Smooth muscle cell of the brain vasculature (primary cell): ENCODE results near the gene PLCG2.

ENCODE experiments used
- DNase-seq: peaks from one replicate; pipeline ENCODE4 v3.0.0-alpha.2; 2012; ENCODE audit warnings: low read depth, low spot score

The PLCG2 gene

DNA sequence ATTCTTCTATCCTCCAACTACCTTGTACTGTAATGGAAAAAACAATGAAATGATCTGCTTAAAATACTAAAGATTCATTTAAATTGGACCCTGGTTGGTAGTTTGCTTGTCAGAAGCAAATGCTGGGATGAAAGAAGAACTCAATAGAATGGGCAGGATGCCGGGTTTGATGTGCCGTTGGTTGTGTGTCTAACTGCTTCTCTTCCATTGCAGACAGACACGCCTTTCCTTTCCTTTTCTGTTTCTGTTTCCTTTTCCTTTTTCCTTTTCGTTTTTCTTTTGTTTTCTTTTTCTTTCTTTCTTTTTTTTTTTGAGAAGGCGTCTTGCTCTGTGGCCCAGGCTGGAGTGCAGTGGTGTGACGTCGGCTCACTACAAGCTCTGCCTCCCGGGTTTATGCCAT is 64.6 kb downstream of the PLCG2 start:
- no peak for DNase-seq

DNA sequence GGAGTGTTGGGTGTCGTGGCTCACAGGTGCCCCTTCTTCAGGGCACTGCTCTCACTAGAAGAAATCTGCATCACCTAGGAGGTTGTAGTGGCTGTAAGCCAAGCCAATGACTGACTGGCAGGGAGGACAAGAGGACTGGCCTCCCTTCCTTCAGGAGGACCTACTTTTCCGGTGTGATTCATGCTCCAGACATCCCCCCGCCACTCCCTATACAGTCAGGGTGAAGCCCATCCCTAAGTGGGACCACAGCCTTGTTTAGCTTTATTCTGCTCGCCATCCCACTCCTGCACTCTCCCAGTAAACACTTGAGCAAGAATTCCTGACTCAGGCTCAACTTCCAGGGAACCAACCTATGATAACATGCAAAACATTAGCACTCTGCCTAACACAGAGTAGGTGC is 67.0 kb downstream of the PLCG2 start:
- DNase-seq = no peak

- no peak for DNase-seq
These were observed 69.3 kb downstream of the PLCG2 start for GRCh38 chr16:81848306-81848853.

DNA sequence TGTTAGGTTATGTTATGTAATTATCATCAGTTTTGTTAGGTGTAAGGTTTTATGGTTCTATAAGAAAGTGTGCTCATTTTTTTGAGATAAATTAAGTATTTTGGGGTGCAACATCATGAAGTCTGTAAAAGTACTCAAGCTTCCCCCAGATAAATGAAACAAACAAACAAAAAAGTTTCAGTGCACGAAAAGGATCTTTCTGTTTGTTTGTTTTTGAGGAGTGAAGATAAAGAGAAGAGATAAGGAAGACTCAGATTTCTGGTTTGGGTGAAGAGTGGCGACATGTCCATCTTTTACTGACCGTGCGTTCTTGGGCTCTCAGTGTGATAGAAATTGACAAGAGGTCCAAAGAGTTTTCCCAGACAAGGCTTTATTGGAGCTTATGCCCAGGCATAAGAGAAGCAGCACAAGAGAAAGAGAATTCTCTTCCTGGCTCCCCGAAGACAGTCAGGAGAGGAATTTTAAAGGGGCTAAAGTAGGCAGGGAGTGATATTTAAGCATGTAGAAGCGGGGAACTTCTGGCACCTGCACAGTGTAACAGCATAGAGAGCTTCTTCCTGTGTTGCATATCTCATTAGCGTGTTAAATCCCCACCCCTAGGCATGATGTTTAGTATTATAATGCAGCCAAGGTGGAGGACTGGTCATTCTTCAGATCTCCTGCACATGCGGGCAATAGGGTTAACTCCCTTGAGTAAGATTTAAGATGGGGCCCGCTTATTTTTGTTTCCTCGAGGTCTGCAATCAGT is 71.3 kb downstream of the PLCG2 start:
- DNase-seq = no peak

DNA sequence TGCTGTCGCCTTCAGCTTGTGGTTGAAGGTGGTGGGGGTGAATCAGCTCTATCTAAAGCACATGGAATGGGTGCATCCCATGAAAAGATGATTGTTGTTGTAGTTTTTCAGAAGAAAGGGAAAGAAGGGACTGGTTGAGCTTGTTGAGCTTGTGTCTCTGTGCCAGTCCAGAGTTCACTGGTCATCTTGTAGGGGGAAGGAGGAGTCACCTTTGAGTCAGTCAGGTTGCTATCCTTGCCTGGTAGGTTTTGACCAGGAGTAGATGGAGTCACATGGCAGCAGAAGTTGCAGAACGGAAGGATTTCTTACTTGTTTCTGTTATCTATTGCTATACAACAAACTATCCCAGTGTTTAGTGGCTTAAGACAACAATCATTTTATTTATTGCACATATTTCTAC is 73.3 kb downstream of the PLCG2 start:
- DNase-seq = no peak

DNA sequence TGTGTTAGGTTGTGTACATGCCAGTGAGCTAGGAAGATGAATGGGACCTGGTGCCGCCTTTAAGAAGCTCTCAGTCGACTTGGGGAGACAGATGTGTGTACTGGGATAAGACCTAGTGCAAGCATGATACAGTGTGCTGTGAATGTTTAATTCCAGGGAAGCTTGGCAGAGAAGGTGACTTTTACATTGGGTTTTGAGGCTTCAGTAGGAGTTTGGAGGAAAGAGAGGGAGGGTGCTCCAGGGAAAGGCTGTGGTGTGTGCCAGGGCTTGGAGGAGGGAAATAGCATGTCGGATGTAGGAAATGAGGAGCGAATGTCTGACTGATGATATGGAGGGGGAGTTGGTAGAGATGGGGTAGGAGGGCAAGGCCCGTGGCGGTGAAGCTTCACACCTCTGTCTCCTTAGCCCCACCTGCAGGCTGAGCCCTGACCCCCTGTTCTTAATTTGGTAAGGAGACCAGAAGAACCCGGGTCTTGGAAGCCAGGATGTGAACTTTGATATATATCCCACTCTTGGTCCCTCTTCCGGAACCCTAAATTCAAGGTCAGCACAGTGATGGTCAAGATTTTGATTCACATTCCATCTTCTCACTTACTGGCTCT is 76.6 kb downstream of the PLCG2 start:
- no peak for DNase-seq

DNA sequence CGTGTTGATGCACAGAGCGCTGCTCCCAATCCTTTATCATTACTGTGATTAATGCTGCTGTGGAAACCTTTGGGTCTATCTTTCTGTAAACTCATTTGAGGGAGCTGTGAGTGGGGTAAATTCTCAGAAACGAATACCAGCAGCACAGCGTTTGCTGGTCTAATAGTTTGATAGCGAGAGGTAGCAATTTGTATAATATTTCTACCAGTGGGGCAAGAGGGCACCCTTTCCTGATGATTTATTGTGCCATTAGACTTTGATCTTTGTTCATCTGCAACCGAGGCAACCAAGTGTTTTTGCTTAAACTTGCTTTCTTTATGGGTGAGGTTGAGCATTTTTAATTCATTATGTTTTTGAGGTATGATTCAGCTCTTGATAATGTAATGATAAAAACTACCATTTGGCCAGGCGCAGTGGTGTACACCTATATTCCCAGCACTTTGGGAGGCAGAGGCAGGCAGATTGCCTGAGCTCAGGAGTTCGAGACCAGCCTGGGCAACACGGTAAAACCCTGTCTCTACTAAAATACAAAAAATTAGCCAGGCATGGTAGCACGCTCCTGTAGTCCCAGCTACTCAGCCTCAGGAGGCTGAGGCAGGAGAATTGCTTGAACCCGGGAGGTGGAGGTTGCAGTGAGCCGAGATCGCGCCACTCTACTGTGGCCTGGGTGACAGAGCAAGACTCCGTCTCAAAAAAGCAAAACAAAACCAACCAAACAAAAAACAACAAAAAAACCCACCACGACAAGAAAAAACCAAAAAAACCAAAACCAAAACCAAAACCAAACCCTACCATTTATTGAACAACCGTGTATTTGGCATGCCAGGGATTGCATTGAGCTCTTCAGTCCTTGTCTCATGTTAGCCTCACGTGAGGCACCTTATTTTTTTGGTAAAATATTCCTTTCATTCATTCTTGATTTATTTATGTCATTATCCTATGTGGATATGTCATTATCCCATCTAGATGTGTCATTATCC is 81.5 kb downstream of the PLCG2 start:
- DNase-seq = no peak

DNA sequence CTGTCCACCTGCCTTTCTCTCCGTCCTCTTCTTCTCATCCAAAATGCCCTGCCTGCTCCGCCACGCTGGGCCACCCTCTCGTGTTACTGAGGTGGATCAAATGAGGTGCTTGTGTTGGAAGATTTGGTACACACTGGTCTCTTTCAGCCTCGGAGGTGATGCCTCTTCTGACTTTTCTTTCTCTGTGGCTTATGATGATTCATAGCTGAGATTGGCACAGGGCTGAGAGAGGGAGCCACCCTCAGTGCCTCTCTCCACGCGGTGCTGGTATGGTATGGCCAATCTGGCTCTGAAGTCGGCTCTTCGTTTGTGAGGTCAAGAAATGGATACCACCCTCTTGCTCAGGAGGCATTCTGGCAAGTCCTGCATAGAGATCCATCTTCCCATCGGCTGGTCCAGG is 82.4 kb downstream of the PLCG2 start:
- DNase-seq = no peak

DNA sequence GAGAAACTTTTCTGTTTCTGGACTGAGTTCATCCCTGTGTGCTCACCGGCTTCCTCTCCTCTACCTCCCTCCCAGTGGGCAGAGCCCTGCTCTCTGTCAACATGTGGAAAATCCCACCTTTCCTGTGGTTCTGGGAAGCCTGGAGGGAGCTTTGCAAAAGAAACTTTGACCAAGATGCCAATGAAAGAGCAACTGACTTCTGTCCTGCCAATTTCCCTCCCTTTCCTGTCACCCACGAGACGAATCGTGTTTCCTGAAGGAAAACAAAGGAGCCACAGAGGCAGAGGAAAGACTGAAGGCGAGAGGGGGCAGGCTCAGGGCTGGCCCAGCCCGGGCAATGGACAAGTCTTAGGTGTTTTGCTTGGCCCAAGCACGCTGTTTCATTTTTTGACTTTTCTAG is 82.8 kb downstream of the PLCG2 start:
- no peak for DNase-seq

DNA sequence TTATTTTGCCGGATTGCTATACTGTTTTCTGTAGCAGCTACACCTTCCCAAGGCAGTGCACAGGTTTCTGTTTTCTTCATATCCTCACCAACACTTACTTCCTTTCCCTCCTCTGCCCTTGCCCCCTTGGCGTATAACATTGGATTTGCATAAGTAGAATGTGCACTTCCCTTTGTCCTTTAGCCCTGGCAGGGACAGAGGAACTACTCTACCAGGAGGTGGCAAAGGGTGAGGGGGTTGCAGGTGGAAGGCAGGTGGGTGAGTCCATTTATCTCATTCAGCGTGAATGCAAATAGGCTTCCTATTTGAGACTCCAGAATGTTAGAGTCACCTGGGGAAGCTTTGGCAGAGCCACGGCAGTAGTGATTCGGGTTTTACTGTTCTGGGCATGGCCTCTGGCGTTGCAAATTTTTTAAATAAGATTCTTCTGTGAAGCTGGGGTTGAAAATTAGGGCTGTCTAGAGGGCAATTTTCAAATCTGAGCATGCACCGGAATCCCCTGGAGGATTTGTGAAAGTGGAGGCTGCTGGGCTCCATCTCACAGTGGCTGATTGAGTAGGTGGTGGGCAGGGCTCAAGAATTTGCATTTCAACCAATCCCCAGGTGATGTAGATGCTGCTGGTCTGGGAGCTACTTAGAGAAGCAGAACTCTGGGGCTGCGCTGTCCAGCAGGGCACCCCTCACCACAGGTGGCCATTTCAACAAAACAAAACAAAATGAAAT is 84.7 kb downstream of the PLCG2 start:
- DNase-seq = no peak

DNA sequence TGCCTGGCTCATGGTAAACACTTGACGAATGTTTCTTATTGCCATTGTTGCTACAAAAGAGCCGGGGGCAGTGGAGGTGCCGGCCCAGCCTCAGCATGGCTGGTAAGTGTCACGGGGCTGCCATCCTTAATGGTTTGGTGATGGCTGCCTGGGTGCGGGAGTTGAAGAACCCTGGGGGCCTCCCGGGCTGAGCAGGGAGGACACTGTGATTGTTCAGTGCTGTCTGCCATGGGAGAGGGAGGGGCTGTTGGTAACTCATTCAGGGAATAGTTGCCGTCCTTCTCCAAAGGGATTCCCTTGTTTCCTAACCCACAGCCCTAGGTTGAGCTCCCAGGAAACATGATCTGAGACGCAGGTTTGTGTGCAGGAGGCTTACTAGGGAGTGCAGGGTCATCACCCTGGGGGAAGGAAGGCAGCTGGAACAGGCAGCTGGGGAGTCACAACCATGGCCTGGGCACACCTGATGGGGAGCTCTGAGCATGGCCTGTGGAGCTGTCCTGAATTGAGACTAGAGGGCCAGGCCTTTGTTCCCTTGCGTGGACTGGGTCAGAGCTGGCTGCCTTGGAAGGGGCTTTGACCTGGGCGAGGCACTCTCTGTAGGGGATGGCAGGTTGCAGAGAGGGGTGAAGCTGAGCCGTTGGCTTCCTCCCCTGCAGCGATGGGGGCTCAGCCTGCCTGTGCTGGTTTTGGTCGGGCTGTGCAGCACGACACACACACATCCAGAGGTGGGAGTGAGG is 85.7 kb downstream of the PLCG2 start:
- no peak for DNase-seq

DNA sequence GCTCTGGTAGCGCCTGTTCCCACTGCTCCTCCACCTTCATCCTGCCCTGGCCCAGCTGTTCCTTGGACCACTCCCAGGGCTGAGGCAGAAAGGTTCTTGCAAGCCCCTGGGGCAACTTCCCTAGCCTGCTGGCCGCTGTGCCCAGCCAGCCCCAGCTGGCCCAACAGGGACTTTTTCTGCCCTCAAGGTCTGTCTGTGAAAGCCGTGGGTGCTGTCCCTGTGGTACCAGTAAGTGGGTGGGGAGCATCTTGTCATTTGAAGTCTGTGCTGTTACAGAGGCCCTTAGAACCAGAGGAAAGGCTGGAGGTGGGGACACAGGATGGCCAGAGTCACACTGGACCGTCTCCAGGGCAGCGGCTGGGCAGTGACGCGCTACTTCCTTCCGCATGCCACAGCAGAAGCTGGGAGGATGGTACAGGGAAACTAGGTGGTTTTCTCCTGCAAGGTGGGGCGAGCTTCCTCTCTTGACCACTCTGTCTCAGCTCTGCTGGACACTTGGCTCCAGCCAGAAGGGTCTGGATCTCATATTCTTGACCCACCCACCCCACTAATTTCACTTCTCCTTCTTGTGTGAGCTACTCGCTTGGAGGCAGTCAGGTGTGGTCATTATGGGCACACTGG is 87.8 kb downstream of the PLCG2 start:
- no peak for DNase-seq

- DNase-seq = no peak
These were observed 89.1 kb downstream of the PLCG2 start for GRCh38 chr16:81868057-81868748.

DNA sequence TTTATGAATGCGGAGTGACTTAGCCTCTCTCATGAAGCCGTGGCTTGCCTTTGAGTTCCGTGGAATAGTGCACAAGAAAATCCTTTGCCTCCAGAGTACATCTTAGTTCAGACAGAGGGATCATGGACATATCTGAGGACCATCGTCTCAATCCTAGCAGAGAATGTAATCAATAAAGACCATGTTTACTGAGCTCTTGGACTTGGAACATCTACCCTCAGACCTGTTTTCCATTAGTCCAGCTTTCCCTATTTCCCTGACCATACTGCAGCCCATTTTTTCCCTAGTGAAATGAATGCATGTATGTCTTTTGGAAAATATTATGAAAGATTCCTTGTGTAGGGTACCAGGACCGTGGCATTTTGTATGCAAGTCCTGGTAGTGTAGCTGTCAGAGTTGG is 90.2 kb downstream of the PLCG2 start:
- DNase-seq = no peak

DNA sequence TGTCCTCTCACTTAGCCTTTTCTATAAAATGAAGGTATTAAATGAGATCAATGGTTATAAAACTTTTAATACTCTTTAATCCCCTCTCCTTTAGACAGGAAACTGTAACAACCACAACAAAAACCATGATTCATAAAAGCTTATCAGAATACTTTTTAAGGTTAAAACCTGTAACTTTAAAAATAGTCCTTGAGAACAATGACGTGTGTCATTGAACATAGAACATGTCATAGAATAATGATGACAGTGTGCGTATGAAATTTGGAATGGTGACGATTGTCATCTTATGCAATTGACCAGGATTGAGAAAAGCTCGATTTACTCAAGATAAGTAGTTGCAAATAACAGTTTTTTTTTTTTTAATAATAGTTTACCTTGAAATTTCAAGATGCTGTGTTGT is 94.1 kb downstream of the PLCG2 start:
- DNase-seq = no peak

DNA sequence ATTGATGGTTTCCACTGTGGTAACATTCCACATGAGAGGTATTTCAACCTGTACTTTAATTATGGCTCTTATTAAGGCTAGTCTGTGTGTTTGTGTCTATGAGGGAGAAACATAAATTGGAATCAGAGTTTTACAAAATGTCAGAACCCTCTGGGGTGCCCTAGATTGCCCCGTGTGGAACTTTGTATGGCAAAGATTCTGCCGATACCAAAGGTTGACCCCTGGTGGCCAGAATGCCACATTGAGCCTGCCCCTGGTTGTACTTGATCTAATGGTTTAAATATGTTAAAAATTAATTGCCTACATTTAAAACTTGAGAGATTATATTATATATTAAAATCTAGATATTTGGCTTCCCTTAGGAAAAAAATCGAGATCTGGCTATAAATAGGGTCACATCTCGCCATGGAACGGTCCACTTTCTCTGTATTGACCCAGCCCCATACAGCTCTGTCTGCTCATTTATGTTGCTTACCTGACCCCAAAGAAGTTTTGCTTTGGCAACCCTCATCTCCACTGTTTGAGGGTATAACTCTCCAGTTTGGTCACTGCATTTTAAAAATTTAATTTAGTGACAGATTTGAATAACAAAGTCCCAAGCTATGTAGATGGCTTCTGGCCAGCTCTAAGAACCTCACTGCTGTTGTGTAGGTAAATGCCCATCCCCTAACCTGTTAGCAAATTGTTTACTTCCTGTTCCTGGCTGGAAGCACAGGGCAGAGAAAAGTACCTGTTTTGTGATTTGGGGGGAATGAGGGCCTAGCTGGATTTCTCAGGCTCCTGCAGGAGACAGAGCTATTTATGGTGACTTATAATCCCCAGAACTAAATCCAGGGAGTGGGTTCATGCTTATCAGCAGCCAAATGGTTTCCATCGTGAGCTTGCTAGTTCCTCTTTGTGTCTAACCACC is 95.0 kb downstream of the PLCG2 start:
- peak; percentile 1 for DNase-seq

DNA sequence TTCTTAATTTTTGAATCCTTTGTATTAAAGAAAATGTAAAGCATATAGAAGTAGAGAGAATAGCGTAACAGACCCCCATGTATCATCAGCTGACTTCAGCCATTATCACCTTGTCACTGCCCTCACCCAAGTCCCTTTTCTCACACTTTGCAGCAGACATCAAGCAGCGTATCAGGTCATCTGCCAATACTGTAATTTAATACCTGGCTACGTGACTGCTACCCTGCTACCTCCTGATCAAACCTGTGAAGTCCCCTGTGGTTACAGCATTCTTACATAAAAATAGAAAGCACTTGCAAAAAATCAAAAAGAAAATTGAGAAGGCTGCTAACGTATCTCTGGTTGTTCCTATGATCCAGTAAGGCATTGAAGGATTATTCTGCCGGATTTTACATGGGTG is 96.4 kb downstream of the PLCG2 start:
- no peak for DNase-seq

DNA sequence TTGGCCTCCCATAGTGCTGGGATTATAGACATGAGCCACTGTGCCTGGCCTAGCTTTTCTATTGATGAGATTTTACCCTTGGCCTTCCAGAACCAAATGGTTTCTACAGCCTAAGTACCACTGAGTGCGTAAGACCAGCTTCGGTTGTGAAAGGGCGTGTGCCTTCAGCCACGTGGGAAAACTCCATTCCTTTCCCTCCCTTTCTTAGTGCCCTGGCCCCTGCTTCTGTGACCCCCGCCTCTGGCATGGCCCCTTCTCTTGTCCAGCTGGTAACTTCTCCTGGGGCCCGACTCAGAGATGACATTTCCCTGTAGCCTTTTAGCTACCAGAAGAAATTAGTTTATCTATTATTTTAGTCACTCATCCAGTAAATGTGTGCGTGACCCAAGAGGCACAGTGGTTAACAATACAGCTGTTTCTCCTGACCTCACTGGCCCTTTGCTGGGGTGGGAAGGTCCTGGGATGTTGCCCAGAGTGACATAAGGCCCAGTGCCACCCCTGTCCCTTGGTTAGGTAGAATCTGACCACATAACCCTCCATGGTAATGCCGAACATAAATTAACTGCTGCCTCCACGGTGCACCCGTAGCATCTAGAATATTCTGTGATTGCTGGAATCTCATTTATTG is 97.3 kb downstream of the PLCG2 start:
- no peak for DNase-seq
